Muscle of leg (tissue), 11 donors: Measurements from ENCODE around the gene BOD1L1. TPM values are rescaled to one million over a fixed set of nuclear protein-coding genes. Genes with fewer than 3 reads are reported as not detected.
"Not testable (repeated sequence)": the region's sequence is repeated elsewhere in the genome, so short reads cannot be mapped to it uniquely, and the experiment has no call there.

Source experiments
- DNase-seq: peaks from one replicate; pipeline ENCODE4 v3.0.0; 2013
- H3K27ac ChIP-seq: one replicate; pipeline ENCODE4 v1.5.1; 2013; ENCODE audit warnings: mild to moderate bottlenecking, low read length, control low read depth
- H3K27me3 ChIP-seq: one replicate; pipeline ENCODE4 v1.6.1; 2013; ENCODE audit warnings: low read length; ENCODE audit not compliant: control insufficient read depth, insufficient read depth
- H3K36me3 ChIP-seq: one replicate; pipeline ENCODE4 v1.6.1; 2013; ENCODE audit warnings: low read length; ENCODE audit not compliant: control insufficient read depth, insufficient read depth
- H3K4me1 ChIP-seq: one replicate; pipeline ENCODE4 v1.6.1; 2013; ENCODE audit warnings: low read length; ENCODE audit not compliant: control insufficient read depth, insufficient read depth
- H3K4me3 ChIP-seq: one replicate; pipeline ENCODE4 v1.5.1; 2013; ENCODE audit warnings: low read length, control low read depth
- H3K9me3 ChIP-seq: replicated peaks from 2 replicates; pipeline ENCODE4 v1.6.1; 2013; ENCODE audit warnings: low read depth, low read length; ENCODE audit not compliant: control insufficient read depth
- WGBS: methylation state at CpG from one replicate; pipeline ENCODE4 v1.1.5; 2013; ENCODE audit warnings: missing lambda C conversion rate; ENCODE audit not compliant: insufficient coverage; 5-methylcytosine and 5-hydroxymethylcytosine counted together
- polyA plus RNA-seq, 8 donors: library from polyadenylated mRNA; unstranded; fragments of 120-200 nt; gene quantifications; one replicate each; pipeline versions ENCODE4 v1.2.1 to v1.2.3, GENCODE V29; 2013; ENCODE audit warnings: inconsistent platforms in 1 of 8, low replicate concordance in 1 of 8; ENCODE audit not compliant: insufficient read length in 8 of 8, insufficient read depth in 1 of 8
- total RNA-seq: library from RNA; stranded (reverse); fragments of 120-200 nt; gene quantifications from one replicate; pipeline ENCODE4 v1.2.4, GENCODE V29; 2013

Gene BOD1L1
- total and polyA plus RNA-seq, 9 donors, result 25.5 to 39.8 (median 32.1) TPM

GRCh38 chr4:13560111-13560510 is 67.4 kb downstream of the BOD1L1 start:
- not testable (repeated sequence) for H3K27ac ChIP-seq, H3K4me3 ChIP-seq, H3K27me3 ChIP-seq, H3K4me1 ChIP-seq, H3K9me3 ChIP-seq, H3K36me3 ChIP-seq, DNase-seq
- WGBS, result no CpG with 5 or more reads among the region's 5 CpGs

GRCh38 chr4:13559413-13559812 is 68.1 kb downstream of the BOD1L1 start:
- no peaks in the 10 kb centered on the region for H3K36me3 ChIP-seq
- no peak for DNase-seq
- no peak overlapping the region for H3K27ac ChIP-seq
- no peaks in the 10 kb centered on the region for H3K27me3 ChIP-seq
- H3K4me1 ChIP-seq, result no peaks in the 10 kb centered on the region
- H3K9me3 ChIP-seq, result no peaks in the 10 kb centered on the region
- whole genome bisulfite sequencing, result 0% methylated on average over 2 of the region's 2 CpGs
- no peak overlapping the region for H3K4me3 ChIP-seq

GRCh38 chr4:13558881-13559280 is 68.6 kb downstream of the BOD1L1 start:
- H3K36me3 ChIP-seq, result no peaks in the 10 kb centered on the region
- no peaks in the 10 kb centered on the region for H3K27me3 ChIP-seq
- H3K9me3 ChIP-seq, result no peaks in the 10 kb centered on the region
- no peak for DNase-seq
- no peak overlapping the region for H3K4me3 ChIP-seq
- H3K27ac ChIP-seq, result no peak overlapping the region
- H3K4me1 ChIP-seq, result no peaks in the 10 kb centered on the region
- no CpG with 5 or more reads among the region's 1 CpG for WGBS

- Histone ChIP-seq H3K4me1 (no peaks in the 10 kb centered on the region), H3K4me3 (no peak overlapping the region), H3K9me3 (no peaks in the 10 kb centered on the region), H3K36me3 (no peaks in the 10 kb centered on the region), H3K27ac (no peak overlapping the region), H3K27me3 (no peaks in the 10 kb centered on the region)
- WGBS, result 100% methylated on average over 1 of the region's 2 CpGs
- no peak for DNase-seq
Measured at GRCh38 chr4:13555325-13555724, 72.2 kb downstream of the BOD1L1 start.

- Histone ChIP-seq H3K4me3 (no peak overlapping the region), H3K27me3 (peaks cover 19% of the 10 kb centered on the region), H3K36me3 (no peaks in the 10 kb centered on the region), H3K27ac (no peak overlapping the region), H3K4me1 (peaks cover 6% of the 10 kb centered on the region), H3K9me3 (no peaks in the 10 kb centered on the region)
- WGBS, result no CpG with 5 or more reads among the region's 1 CpG
- DNase-seq, result no peak
Measured at GRCh38 chr4:13553081-13553480, 74.4 kb downstream of the BOD1L1 start.

GRCh38 chr4:13548984-13549546 is 78.5 kb downstream of the BOD1L1 start:
- H3K4me1 ChIP-seq, result peaks cover 19% of the 10 kb centered on the region
- peak; percentile 74 for DNase-seq
- peaks cover 48% of the 10 kb centered on the region for H3K27me3 ChIP-seq
- H3K4me3 ChIP-seq, result peak overlapping the region; percentile 27
- WGBS, result 1% methylated on average over 14 of the region's 21 CpGs
- no peaks in the 10 kb centered on the region for H3K36me3 ChIP-seq
- no peaks in the 10 kb centered on the region for H3K9me3 ChIP-seq
- no peak overlapping the region for H3K27ac ChIP-seq

GRCh38 chr4:13548059-13548983 is 79.2 kb downstream of the BOD1L1 start:
- no peak overlapping the region for H3K27ac ChIP-seq
- no peaks in the 10 kb centered on the region for H3K36me3 ChIP-seq
- H3K4me3 ChIP-seq, result peak overlapping the region; percentile 15
- no peak for DNase-seq
- H3K9me3 ChIP-seq, result no peaks in the 10 kb centered on the region
- WGBS, result 2% methylated on average over 20 of the region's 35 CpGs
- H3K4me1 ChIP-seq, result peaks cover 24% of the 10 kb centered on the region
- peaks cover 55% of the 10 kb centered on the region for H3K27me3 ChIP-seq

GRCh38 chr4:13547485-13548041 is 80.0 kb downstream of the BOD1L1 start:
- WGBS, result under 1% methylated on average over 55 of the region's 56 CpGs

GRCh38 chr4:13546941-13547484 is 80.5 kb downstream of the BOD1L1 start:
- Histone ChIP-seq H3K9me3 (no peaks in the 10 kb centered on the region), H3K27me3 (peaks cover 68% of the 10 kb centered on the region), H3K4me3 (peak overlapping the region; percentile 15), H3K4me1 (peaks cover 30% of the 10 kb centered on the region), H3K36me3 (no peaks in the 10 kb centered on the region), H3K27ac (no peak overlapping the region)
- WGBS, result 2% methylated on average over 54 of the region's 54 CpGs
- no peak for DNase-seq

More at GRCh38 chr4:13547485-13548041, 80.0 kb downstream of the BOD1L1 start:
- H3K36me3 ChIP-seq, result no peaks in the 10 kb centered on the region
- peak overlapping the region; percentile 15 for H3K4me3 ChIP-seq
- H3K27me3 ChIP-seq, result peaks cover 63% of the 10 kb centered on the region
- no peak overlapping the region for H3K27ac ChIP-seq
- no peak for DNase-seq
- H3K9me3 ChIP-seq, result no peaks in the 10 kb centered on the region
- H3K4me1 ChIP-seq, result peaks cover 26% of the 10 kb centered on the region
